Purkinje cell (primary cell): ENCODE results near the gene BCKDHB. TPM values are rescaled to one million over a fixed set of nuclear protein-coding genes. Genes with fewer than 3 reads are reported as not detected.

Source experiments
- polyA plus RNA-seq: library from polyadenylated mRNA; unstranded; fragments of >200 nt; fragmentation: Nextera tagmentation; gene quantifications from 2 replicates; pipeline ENCODE4 v1.2.1, GENCODE V29; 2014

The BCKDHB gene
- polyA plus RNA-seq, result 38.9 and 53.0 TPM in 2 replicates

GRCh38 chr6:80106418-80107235 lies at the start of gene BCKDHB:
BCKDHB (plus strand) TSS chr6:80106671; CDS start chr6:80106694, 23 bp downstream.

Other genes starting within 250 kb of the BCKDHB start
- gene ELOVL4, start 159.1 kb upstream of the BCKDHB start, polyA plus RNA-seq, result 101 and 114 TPM in 2 replicates
- 0.81 TPM in 1 of 2 replicates, not detected in the other for gene TTK, start 102.0 kb upstream of the BCKDHB start, polyA plus RNA-seq